ENCODE results near the gene MIPEP.

GRCh38 chr13:23865026-23865425 is 24.2 kb downstream of the MIPEP start:
- TF ChIP-seq CTCF (IDR thresholded peaks at IDR 0.05; ENCODE audit: insufficient read depth, low read depth, low read length): no peak
- TF ChIP-seq EZH2 (IDR thresholded peaks at IDR 0.05; ENCODE audit: insufficient read depth, low read length): no peak
